Measurements from ENCODE around the gene ALDH16A1.
"Not testable (repeated sequence)": the region's sequence is repeated elsewhere in the genome, so short reads cannot be mapped to it uniquely, and the experiment has no call there.

ALDH16A1 gene

DNA sequence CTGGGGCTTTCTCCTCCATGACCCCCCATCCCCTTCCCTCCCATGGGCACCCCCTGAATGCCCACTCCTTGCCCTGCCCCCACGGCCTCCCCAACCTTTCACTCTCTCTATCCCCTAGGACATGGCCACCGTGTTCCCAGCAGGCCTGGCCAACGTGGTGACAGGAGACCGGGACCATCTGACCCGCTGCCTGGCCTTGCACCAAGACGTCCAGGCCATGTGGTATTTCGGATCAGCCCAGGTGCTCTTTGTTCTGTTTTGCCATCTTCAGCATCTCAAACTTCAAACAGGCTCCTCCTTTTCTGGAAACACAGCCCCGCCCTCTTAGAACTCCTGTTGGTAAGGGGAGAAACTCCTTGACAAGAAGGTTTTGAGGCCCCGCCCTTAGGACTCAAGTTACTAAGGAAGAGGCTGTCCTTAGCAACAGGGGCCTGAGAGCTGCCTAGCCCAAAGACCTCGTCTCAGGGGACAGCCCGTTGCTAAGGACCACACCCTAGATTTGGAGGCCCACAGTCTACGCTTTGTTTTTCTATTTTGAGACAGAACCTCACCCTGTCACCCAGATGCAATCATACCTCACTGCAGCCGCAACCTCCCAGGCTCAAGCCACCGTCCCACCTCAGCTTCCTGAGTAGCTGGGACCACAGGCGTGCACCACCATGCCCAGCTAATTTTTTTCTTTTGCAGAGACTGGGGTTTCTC, 15.9 kb downstream of the ALDH16A1 start:
- FAIRE-seq, result no peak

DNA sequence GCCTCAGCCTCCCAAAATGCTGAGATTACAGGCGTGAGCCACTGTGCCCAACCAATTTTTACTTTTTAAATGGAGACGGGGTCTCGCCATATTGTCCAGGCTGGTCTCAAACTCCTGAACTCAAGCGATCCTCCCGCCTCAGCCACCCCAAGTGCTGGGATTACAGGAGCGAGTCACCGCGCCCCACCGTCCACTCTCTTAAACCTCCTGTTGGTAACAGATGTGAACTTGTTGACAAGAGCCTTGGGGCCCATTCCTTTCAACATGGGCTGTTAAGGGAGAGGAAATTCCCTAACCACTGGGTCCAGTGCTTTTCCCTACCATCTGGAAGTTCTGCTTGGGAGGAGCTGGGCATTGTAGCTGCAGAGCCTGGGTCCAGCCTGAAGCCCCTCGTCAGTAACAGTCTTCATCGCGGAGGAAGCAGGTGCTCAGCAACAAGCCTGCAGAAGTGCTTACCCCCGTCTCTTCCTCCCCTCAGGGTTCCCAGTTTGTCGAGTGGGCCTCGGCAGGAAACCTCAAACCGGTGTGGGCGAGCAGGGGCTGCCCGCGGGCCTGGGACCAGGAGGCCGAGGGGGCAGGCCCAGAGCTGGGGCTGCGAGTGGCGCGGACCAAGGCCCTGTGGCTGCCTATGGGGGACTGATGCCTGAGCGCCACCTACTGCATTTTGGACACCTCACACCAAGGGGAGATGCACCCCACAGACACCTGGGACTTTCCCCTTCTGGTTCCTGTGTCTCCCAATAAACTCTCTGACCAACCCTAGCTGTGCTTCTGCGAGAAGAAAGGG, 17.0 kb downstream of the ALDH16A1 start:
- no peak for FAIRE-seq

DNA sequence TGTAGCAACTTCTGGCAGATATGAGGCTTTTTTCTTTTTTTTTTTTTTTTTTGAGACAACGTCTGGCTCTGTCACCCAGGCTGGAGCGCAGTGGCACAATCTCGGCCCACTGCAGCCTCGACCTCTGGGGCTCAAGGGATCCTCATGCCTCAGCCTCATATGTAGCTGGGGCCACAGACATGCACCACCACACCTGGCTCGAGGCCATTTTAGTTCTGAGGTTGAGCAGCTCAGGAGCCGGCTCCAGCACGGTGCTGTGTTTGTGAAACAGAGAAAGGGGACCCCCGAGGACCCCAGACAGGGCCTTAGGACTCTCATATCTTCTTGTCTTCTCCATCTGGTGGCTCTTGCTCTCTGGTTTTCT, 17.6 kb downstream of the ALDH16A1 start:
- no peak for FAIRE-seq

DNA sequence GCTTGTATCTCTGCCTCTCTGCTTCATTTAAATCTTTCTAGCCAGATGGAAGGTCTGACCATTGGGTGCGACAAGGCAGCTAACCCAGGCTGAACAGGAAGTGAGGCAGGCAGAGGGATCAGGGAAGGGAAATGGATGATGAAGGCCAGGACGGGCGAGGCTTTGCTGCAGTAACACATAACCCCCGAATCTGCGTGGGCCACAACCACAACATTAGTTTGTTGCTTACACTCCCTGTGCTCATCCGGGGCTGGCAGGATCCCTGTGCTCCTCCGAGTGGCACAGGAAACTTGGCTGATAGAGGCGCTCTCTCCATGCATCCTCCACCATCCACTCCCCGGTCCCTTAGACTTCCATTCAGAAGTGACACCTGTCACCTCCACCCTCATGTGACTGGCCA, 19.9 kb downstream of the ALDH16A1 start:
- FAIRE-seq, result no peak

DNA sequence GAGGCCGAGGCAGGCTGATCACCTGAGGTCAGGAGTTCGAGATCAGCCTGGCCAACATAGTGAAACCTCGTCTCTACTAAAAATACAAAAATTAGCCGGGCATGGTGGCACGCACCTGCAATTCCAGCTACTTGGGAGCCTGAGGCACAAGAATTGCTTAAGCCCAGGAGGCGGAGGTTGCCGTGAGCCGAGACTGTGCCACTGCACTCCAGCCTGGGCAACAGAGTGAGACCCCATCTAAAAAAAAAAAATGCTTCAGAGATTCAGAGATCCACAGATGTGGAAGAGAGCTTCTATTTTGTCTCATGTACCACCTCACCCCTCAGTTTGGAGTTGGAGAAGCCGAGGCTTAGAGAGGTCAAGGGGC, 20.5 kb downstream of the ALDH16A1 start:
- FAIRE-seq, result not testable (repeated sequence)

DNA sequence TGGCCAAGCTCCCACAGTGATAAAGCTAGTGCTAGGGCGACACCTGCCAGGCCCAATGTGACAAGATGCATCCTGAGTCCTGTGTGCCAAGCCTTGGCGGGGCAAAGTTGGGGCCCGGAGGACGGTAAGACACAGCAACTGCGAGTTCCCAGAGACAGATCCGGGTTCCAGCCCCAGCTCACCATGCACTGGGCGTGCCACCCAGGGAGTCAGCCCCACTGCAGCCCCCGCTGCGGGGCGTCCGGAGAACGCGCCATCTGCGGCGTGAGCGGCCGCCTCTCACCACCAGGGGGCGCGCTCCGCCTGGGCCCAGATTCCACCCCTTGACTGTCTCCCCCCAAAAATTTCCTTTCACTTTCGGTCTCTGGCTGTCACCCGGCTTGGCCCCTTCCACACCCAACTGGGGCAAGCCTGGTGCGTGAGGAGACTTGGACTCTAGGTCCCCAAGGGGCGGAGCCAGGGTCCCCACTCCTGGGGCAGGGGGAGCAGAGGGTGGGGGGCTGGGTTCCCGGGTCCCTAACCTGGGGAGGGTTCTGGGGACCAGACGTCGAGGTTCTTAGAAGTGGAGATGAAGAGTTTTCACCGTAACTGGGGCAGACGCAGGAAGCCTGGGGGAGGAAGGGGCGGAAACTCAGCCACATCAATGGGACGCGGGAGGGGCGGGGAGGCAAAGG, 21.0 kb downstream of the ALDH16A1 start, which contains the start of gene FLT3LG:
TSS of gene FLT3LG (plus strand) at position 348 of the 674 bp plus-strand sequence. CDS start 425 bp downstream, outside the sequence.
- FAIRE-seq, result no peak

DNA sequence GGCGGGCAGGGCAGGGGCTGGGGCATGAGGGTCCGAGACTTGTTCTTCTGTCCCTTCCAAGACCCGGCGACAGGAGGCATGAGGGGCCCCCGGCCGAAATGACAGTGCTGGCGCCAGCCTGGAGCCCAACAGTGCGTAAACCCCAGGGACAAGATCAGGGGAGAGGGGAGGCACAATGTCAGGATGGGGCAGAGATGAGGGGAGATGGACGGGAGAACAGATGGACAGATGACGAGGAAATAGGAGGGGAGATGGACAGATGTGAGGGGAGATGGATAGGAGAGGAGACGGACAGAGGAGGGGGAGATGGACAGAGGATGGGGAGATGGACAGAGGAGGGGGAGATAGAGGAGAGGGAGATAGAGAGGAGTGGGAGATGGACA, 21.5 kb downstream of the ALDH16A1 start:
- no peak for FAIRE-seq

DNA sequence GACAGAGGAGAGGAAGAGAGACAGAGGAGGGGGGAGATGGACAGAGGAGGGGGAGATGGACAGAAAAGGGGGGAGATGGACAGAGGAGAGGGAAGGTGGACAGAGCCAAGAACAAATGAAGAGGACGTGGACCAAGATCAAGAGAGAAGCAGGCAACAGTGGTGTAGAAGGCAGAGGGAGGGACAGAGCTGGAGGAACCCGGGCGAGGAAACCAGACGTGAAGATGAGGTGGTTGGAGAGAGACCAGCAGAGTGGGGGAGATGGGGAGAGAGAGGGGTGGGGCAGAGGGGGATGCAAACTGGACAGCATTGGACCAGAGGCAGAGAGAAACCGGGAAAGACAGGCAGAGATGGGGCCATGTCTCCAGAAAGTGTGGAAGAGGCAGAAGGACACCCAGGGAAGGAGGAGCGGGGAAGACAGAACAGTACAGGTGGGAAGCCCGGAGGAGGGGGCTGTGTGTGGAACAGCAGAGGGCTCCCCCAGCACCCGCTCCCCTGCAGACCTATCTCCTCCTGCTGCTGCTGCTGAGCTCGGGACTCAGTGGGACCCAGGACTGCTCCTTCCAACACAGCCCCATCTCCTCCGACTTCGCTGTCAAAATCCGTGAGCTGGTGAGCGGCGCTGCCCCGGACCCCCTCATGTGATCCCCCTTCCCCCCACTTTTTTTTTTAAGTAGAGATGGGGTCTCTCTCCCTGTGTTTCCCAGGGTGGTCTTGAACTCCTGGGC, 22.3 kb downstream of the ALDH16A1 start:
- no peak for FAIRE-seq

DNA sequence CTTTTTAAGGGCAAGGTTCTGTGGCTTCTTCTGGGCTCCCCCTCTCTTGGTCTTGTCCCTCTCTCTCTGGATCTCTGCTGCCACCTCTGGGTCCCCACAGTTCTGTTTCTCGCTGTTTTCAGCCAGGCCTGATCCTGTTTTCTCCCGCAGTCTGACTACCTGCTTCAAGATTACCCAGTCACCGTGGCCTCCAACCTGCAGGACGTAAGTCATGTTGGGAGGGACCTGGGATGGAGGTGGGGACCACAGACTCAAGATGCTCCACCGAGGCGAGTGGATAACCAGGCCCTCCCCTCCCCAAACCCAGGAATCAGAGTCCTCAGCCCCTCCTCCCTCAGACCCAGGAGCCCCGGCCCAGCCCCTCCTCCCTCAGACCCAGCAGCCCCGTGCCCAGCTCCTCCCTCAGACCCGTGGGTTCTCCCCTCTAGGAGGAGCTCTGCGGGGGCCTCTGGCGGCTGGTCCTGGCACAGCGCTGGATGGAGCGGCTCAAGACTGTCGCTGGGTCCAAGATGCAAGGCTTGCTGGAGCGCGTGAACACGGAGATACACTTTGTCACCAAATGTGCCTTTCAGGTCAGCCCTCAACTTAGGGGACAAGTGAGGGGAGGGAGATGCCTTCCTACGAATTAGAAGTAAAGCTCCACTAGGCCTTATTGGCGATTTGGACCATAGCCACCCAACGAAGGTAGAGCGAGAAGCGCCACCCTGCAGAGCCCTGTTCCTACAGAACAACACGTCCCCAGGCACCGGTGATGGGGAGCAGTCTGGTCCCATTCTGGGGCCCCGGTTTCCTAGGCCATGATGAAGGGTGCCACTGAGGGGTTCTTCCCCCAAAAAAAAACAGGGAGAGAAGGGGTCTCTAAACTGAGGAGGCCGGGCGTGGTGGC, 23.2 kb downstream of the ALDH16A1 start:
- FAIRE-seq, result no peak

DNA sequence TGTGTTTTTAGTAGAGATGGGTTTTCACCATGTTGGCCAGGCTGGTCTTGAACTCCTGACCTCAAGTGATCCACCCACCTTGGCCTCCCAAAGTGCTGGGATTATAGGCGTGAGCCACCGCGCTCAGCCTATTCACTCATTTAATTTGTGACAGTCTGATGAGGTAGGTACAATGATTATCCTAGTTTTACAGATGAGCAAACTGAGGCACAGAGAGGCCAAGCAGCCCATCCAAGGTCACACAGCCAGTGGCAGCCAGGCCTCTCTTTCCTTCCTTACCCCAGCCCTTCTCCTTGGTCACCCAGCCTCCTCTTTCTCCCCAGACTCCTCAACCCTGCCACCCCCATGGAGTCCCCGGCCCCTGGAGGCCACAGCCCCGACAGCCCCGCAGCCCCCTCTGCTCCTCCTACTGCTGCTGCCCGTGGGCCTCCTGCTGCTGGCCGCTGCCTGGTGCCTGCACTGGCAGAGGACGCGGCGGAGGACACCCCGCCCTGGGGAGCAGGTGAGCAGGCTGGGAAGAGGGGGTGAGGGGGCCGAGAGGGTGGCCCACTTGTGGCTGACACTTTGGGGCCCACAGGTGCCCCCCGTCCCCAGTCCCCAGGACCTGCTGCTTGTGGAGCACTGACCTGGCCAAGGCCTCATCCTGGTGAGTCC, 27.1 kb downstream of the ALDH16A1 start:
- FAIRE-seq, result no peak

DNA sequence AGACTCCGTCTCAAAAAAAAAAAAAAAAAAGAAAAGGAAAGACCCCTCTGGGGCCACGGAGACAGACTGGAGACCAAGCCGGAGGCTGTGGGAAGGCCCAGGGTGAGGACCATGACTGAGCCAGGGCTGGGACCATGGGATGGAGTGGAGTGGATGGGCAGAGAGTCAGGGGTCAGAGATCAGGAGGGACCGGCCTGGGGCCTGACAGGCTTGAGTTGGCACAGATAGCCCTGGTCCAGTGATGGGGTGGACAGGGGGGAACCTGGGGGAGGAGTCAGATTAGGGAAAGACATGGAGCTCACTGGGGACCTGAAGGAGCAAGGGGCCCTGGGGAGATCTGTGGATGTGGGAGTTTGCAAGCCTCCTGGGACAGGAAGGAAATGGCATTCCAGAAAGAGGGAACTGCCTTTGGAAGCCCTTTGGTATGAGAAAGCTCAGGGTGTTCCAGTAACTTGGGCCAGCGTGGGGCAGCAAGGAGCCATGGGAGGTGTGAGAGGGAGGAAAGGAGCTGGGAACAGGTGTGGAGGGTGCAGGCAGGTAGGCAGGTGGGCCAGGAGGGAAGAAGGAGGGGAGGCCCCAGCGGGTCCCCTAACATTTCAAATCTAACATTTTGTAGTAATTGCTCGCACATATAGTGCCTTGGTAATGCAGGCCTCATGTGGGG, 28.1 kb downstream of the ALDH16A1 start:
- no peak for FAIRE-seq

DNA sequence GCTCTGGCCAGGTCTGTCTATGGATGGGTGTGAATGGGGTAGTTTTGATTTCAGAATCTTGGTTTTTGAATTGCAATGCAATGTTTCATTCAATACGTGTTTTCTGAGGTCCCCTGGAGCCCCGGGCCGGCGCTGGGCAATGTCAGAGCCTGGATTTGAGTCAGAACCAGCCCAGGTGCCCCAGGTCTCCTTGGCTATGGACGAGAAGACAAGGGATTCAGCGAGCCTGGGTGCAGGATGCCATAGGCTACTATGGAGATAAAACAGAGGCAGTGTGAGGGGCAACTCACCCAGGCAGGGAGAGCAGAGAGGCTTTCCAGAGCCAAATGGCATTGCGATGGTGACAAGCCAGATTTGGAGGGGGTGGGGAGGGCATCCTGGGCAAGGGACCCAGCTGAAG, 33.2 kb downstream of the ALDH16A1 start:
- FAIRE-seq, result no peak

DNA sequence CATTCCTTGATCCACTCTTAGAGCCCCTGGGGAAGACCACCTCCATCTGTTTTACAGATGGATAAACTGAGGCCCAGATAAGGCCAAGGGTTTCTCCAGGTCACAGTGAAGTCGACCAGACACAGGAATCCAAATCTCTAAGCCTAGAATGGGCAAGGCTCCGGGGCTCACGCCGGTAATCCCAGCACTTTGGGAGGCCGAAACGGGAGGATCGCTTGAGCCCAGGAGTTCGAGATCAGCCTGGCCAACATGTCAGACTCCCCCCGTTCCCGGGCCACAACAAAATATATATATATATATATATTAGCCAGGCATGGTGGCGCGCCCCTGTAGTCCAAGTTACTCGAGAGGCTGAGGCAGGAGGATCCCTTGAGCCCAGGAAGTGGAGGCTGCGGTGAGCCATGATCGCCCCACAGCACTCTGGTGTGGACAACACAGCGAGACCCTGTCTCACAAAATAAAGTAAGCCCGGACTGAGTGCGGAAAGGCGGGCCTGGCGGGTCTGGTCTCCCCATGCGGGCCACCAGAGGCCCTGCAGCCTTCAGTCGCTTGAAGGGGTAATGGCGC, 33.8 kb downstream of the ALDH16A1 start:
- FAIRE-seq, result no peak

DNA sequence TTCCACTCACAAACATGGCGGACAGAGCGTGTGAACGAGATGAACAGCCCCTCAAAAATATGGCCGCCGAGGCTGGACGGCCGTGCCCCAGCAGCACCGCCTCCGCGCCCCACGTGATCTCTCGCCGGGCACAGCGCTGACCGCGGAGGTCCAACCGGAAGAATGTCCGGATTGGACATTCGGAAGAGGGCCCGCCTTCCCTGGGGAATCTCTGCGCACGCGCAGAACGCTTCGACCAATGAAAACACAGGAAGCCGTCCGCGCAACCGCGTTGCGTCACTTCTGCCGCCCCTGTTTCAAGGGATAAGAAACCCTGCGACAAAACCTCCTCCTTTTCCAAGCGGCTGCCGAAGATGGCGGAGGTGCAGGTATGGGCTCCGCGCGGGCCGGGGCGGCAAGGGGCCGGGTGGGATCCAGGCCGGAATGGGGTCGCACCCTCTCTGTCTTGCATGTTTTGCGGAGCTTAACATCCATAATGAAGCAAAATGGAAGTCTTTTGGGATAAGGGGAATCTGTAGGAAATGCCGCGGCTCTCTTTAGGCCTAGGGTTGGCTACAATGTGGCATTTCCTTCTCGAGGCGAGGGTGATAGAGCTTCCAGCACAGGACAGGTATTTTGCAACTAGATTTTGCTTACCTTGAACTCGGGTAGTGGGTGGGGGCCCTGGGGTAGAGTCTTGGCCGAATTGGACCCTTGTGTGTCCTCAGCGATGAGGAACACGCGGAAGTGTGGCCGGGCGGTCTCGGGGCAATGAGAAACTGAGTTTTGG, 34.4 kb downstream of the ALDH16A1 start, which contains the start of gene RPL13A:
TSS of gene RPL13A (plus strand) at position 332 of the 769 bp plus-strand sequence. CDS start at position 354, 22 bp downstream.
- FAIRE-seq, result no peak

DNA sequence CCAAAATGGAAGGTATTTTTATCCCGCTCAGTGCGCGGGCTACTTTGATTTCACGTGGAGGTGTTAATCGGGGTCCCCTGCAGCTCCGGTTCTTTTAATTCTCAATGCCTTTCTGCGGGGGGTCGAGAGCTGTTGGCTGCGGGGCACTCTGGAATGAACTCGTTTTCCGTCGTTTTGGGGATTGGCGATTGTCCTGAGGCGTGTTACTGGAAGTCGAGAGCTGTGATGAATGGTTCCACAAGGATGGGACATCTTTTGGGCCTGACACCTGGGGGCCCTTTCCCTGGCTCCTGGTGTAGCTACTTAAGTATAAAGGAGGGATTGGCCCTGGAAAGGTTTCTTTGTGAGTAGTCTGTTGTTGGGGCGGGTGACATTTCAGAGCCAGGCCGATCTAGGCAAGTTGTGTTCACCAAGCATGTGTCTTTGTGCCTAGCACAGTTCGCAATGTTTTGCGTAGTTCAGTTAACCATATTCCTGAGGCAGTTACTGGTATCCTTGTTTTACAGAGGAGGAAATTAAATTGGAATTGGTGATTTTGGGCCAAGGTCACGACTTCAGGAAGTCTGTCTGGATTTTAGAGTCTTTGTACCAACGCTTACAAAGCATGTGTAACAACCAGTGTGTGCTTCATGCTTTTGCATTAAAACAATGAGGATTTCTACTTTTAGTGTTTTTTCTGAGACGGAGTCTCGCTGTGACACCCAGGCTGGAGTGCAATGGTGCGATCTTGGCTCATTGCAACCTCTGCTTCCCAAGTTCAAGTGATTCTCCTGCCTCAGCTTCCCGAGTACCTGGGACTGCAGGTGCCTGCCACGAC, 35.2 kb downstream of the ALDH16A1 start:
- FAIRE-seq, result no peak

DNA sequence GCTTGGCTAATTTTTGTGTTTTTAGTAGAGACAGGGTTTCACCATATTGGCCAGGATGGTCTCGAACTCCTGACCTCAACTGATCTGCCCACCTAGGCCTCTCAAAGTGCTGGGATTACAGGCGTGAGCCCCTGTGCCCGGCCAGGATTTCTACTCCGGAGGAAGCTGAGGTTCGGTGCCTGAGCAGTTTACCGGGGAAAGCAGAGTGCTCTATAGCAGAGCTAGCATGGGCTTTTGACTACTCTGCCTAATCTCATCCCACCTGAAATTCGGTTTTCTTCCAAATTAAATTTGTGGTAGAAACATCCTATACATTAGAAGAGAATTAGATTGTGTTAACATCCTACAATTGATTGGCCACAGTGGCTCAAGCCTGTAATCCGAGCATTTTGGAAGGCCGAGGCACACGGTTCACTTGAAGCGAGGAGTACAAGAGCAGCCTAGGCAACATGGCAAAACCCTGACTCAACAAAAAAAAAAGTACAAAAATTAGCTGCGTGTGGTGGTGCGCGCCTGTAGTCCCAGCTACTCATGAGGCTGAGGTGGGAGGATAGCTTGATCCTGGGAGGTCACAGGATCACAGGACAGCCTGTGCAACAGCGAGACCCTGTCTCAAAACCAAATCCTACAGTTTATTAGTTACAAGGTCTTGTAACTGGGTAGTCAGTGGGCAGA, 36.0 kb downstream of the ALDH16A1 start:
- no peak for FAIRE-seq

DNA sequence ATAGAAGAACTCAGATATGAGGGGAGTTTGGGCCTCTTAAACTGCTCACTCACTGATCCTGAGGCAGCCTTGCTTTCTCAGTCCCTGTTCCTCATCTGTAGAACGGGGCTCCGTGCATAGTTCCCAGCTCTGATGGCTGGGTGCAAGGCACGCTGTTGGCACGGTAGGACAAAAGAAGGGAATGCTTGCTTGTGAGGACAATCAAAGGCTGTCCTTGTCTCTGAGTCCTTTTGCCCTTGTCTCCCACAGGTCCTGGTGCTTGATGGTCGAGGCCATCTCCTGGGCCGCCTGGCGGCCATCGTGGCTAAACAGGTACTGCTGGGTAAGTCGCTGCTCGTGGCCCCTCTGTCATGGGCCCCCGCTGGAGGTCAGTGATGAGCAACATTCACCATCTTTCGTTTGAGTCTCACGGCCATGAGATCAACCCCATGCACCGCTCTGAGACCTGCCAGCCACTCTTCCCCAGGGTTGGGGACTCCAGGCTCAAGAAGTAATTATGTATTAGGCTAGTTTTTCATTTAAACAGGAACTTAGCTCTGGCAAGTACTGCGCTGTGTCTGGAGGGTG, 36.7 kb downstream of the ALDH16A1 start:
- FAIRE-seq, result no peak
